IPS-18a (cell line): ENCODE measurements around the gene SGTA.

Source experiments
- H3K27ac ChIP-seq: one replicate; pipeline ENCODE4 v1.5.1; 2013; ENCODE audit warnings: low read length
- H3K27me3 ChIP-seq: one replicate; pipeline ENCODE4 v1.6.1; 2013; ENCODE audit warnings: mild to moderate bottlenecking, low read length; ENCODE audit not compliant: control insufficient read depth, insufficient read depth
- H3K36me3 ChIP-seq: one replicate; pipeline ENCODE4 v1.6.1; 2013; ENCODE audit warnings: low read depth, low read length; ENCODE audit not compliant: control insufficient read depth
- H3K4me1 ChIP-seq: one replicate; pipeline ENCODE4 v1.6.1; 2013; ENCODE audit warnings: low read depth, low read length; ENCODE audit not compliant: control insufficient read depth
- H3K4me3 ChIP-seq: one replicate; pipeline ENCODE4 v1.5.1; 2013; ENCODE audit warnings: low read length
- H3K9ac ChIP-seq: one replicate; pipeline ENCODE4 v1.6.1; 2013; ENCODE audit warnings: mild to moderate bottlenecking, low read length, moderate library complexity
- H3K9me3 ChIP-seq: one replicate; pipeline ENCODE4 v1.6.1; 2013; ENCODE audit warnings: low read depth, low read length; ENCODE audit not compliant: control insufficient read depth

Gene SGTA

GRCh38 chr19:2788237-2788636 lies 5.2 kb upstream of the SGTA start:
- Histone ChIP-seq H3K4me1 (peaks cover 3% of the 10 kb centered on the region), H3K36me3 (peaks cover 27% of the 10 kb centered on the region), H3K27me3 (peaks cover 8% of the 10 kb centered on the region), H3K27ac (no peak overlapping the region), H3K9me3 (no peaks in the 10 kb centered on the region), H3K4me3 (no peak overlapping the region), H3K9ac (no peak overlapping the region)

- no peak overlapping the region for H3K4me3 ChIP-seq
- H3K4me1 ChIP-seq: peaks cover 5% of the 10 kb centered on the region
- H3K36me3 ChIP-seq: peaks cover 22% of the 10 kb centered on the region
- H3K27ac ChIP-seq: no peak overlapping the region
- peaks cover 8% of the 10 kb centered on the region for H3K27me3 ChIP-seq
- H3K9ac ChIP-seq: no peak overlapping the region
- no peaks in the 10 kb centered on the region for H3K9me3 ChIP-seq
These were observed 4.0 kb upstream of the SGTA start for GRCh38 chr19:2787115-2787514.

GRCh38 chr19:2785244-2785997 lies 2.3 kb upstream of the SGTA start, which contains the start of gene THOP1:
Gene THOP1 (plus strand): TSS chr19:2785503. CDS start chr19:2785663, 160 bp downstream.
- Histone ChIP-seq H3K36me3 (peaks cover 8% of the 10 kb centered on the region), H3K9me3 (no peaks in the 10 kb centered on the region), H3K4me3 (peak within 1 kb of the TSS; percentile 93), H3K27me3 (peaks cover 8% of the 10 kb centered on the region), H3K4me1 (peaks cover 8% of the 10 kb centered on the region), H3K9ac (peak within 1 kb of the TSS; percentile 92), H3K27ac (peak within 1 kb of the TSS; percentile 65)

GRCh38 chr19:2783781-2784145 lies 690 bp upstream of the SGTA start:
- no peak overlapping the region for H3K27ac ChIP-seq
- peaks cover 4% of the 10 kb centered on the region for H3K36me3 ChIP-seq
- peak overlapping the region; percentile 16 for H3K4me3 ChIP-seq
- peaks cover 8% of the 10 kb centered on the region for H3K27me3 ChIP-seq
- no peaks in the 10 kb centered on the region for H3K9me3 ChIP-seq
- H3K4me1 ChIP-seq: peaks cover 8% of the 10 kb centered on the region
- H3K9ac ChIP-seq: peak overlapping the region; percentile 31

GRCh38 chr19:2782329-2782935 lies 641 bp downstream of the SGTA start:
- no peaks in the 10 kb centered on the region for H3K36me3 ChIP-seq
- no peaks in the 10 kb centered on the region for H3K9me3 ChIP-seq
- peak overlapping the region; percentile 87 for H3K9ac ChIP-seq
- peaks cover 8% of the 10 kb centered on the region for H3K27me3 ChIP-seq
- H3K27ac ChIP-seq: peak overlapping the region; percentile 55
- H3K4me1 ChIP-seq: peaks cover 8% of the 10 kb centered on the region
- peak overlapping the region; percentile 87 for H3K4me3 ChIP-seq

DNA sequence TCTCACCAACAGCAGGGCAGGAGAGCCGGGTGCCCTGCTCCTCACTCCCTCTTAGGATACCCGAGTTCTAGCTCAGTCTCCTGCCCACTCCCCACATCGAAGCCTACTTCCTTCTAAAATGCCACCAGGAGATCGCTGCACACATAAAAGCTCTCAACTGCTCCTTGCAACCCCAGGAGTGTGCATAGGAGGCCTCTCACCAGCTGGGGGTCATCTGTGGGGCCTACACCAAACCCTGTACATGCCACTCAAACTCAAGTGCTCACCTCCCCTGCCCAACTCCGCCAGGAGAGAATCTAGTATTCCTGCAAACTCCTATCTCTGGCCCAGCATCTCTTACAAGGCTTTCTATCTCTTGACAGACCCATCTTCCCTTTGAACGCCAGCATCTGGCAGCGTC lies 2.8 kb downstream of the SGTA start:
- Histone ChIP-seq H3K36me3 (no peaks in the 10 kb centered on the region), H3K9ac (no peak overlapping the region), H3K27ac (no peak overlapping the region), H3K27me3 (peaks cover 8% of the 10 kb centered on the region), H3K4me3 (no peak overlapping the region), H3K4me1 (peaks cover 8% of the 10 kb centered on the region), H3K9me3 (no peaks in the 10 kb centered on the region)

- Histone ChIP-seq H3K36me3 (no peaks in the 10 kb centered on the region), H3K9me3 (no peaks in the 10 kb centered on the region), H3K4me1 (peaks cover 8% of the 10 kb centered on the region), H3K27me3 (peaks cover 8% of the 10 kb centered on the region), H3K27ac (no peak overlapping the region), H3K9ac (no peak overlapping the region), H3K4me3 (no peak overlapping the region)
These were observed 3.8 kb downstream of the SGTA start for GRCh38 chr19:2779121-2779740.

GRCh38 chr19:2777952-2778683 lies 5.0 kb downstream of the SGTA start:
- Histone ChIP-seq H3K4me3 (no peak overlapping the region), H3K4me1 (peaks cover 5% of the 10 kb centered on the region), H3K9me3 (no peaks in the 10 kb centered on the region), H3K9ac (no peak overlapping the region), H3K36me3 (no peaks in the 10 kb centered on the region), H3K27me3 (no peaks in the 10 kb centered on the region), H3K27ac (no peak overlapping the region)

DNA sequence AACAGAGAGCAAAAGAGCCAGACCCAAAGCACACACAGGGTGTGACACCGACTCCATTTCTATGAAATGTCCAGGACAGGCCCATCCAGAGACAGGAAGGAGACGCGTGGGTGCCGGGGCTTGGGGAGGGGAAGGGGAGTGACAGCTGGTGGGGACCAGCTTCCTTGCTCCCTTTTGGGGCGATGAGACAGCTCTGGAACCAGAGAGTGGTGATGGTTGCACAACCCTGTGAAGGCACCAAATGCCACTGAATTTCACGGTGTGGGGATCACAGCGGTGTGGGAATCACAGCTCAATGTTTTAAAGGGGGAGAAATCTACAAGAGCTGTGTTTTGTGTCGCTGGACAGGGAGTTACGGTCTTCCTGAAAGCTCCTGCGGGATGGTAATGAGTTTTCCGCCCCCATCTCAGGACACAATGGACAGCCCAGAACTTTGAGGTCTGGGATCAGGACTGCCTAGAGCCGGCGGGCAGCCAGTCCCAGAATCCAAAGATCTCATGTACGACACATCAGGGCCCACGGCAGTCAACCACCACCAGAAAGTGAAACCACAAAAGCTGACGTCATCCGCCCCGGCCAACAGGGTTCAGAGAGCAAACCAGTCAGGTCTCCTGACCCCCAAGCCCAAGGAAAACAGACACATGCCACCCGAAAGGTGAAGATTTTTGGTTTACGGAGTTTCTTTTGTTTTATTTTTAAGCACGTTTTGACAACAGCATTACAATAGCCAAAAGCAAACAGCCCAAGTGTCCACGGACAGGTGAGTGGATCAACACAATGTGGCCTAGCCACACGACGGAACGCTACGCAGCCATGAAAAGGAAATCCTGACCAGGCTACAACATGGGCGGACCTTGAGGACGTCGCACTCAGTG lies 7.3 kb downstream of the SGTA start:
- Histone ChIP-seq H3K4me3 (no peak overlapping the region), H3K27ac (no peak overlapping the region), H3K36me3 (no peaks in the 10 kb centered on the region), H3K9me3 (no peaks in the 10 kb centered on the region), H3K4me1 (no peaks in the 10 kb centered on the region), H3K27me3 (no peaks in the 10 kb centered on the region), H3K9ac (no peak overlapping the region)

GRCh38 chr19:2774953-2775555 lies 8.0 kb downstream of the SGTA start:
- no peak overlapping the region for H3K4me3 ChIP-seq
- no peaks in the 10 kb centered on the region for H3K9me3 ChIP-seq
- H3K36me3 ChIP-seq: no peaks in the 10 kb centered on the region
- no peaks in the 10 kb centered on the region for H3K27me3 ChIP-seq
- H3K4me1 ChIP-seq: no peaks in the 10 kb centered on the region
- no peak overlapping the region for H3K9ac ChIP-seq
- H3K27ac ChIP-seq: no peak overlapping the region
